ENCODE data around the gene CEP63.

The CEP63 gene

GRCh38 chr3:134494495-134494894 is 8.6 kb downstream of the CEP63 start:
- Histone ChIP-seq H2AFZ (ENCODE audit: low read depth, low read length) (no peak overlapping the region), H3K4me2 (ENCODE audit: low read length) (no peak overlapping the region), H3K79me2 (ENCODE audit: low read length) (peaks cover 76% of the 10 kb centered on the region), H4K20me1 (ENCODE audit: insufficient read depth, low read length) (peaks cover 40% of the 10 kb centered on the region; the same call in 1 of the 2 replicates), H3K27me3 (ENCODE audit: low read depth, low read length) (no peaks in the 10 kb centered on the region), H3K4me3 (ENCODE audit: low read length) (no peak overlapping the region), H3K9me3 (ENCODE audit: insufficient read depth, low read length) (no peaks in the 10 kb centered on the region), H3K9ac (ENCODE audit: low read length) (no peak overlapping the region), H3K4me1 (ENCODE audit: low read length) (peaks cover 7% of the 10 kb centered on the region), H3K36me3 (replicated peaks; ENCODE audit: low read depth, low read length) (peaks cover 22% of the 10 kb centered on the region), H3K27ac (ENCODE audit: low read length) (no peak overlapping the region)
- TF ChIP-seq CTCF (IDR thresholded peaks at IDR 0.05; ENCODE audit: low read depth, low read length) (no peak), EZH2phosphoT487 (IDR thresholded peaks at IDR 0.05; ENCODE audit: low read depth) (no peak)

GRCh38 chr3:134495980-134496379 is 10.1 kb downstream of the CEP63 start:
- no peak for TF ChIP-seq CTCF (IDR thresholded peaks at IDR 0.05; ENCODE audit: low read depth, low read length)
- no peak for TF ChIP-seq EZH2phosphoT487 (IDR thresholded peaks at IDR 0.05; ENCODE audit: low read depth)
- no peak overlapping the region for H3K9ac ChIP-seq (ENCODE audit: low read length)
- peaks cover 7% of the 10 kb centered on the region for H3K4me1 ChIP-seq (ENCODE audit: low read length)
- no peaks in the 10 kb centered on the region for H3K27me3 ChIP-seq (ENCODE audit: low read depth, low read length)
- peaks cover 36% of the 10 kb centered on the region; the same call in 1 of the 2 replicates for H4K20me1 ChIP-seq (ENCODE audit: insufficient read depth, low read length)
- H3K79me2 ChIP-seq (ENCODE audit: low read length) = peaks cover 74% of the 10 kb centered on the region
- no peak overlapping the region for H3K4me3 ChIP-seq (ENCODE audit: low read length)
- no peaks in the 10 kb centered on the region for H3K9me3 ChIP-seq (ENCODE audit: insufficient read depth, low read length)
- no peak overlapping the region for H3K4me2 ChIP-seq (ENCODE audit: low read length)
- H2AFZ ChIP-seq (ENCODE audit: low read depth, low read length) = no peak overlapping the region
- H3K36me3 ChIP-seq (replicated peaks; ENCODE audit: low read depth, low read length) = peaks cover 24% of the 10 kb centered on the region
- no peak overlapping the region for H3K27ac ChIP-seq (ENCODE audit: low read length)

GRCh38 chr3:134496471-134497071 is 10.7 kb downstream of the CEP63 start:
- H4K20me1 ChIP-seq (ENCODE audit: insufficient read depth, low read length) = peaks cover 30% of the 10 kb centered on the region; the same call in 1 of the 2 replicates
- peaks cover 7% of the 10 kb centered on the region for H3K4me1 ChIP-seq (ENCODE audit: low read length)
- no peaks in the 10 kb centered on the region for H3K9me3 ChIP-seq (ENCODE audit: insufficient read depth, low read length)
- H2AFZ ChIP-seq (ENCODE audit: low read depth, low read length) = no peak overlapping the region
- no peak overlapping the region for H3K4me3 ChIP-seq (ENCODE audit: low read length)
- no peaks in the 10 kb centered on the region for H3K27me3 ChIP-seq (ENCODE audit: low read depth, low read length)
- H3K79me2 ChIP-seq (ENCODE audit: low read length) = peaks cover 74% of the 10 kb centered on the region
- no peak overlapping the region for H3K4me2 ChIP-seq (ENCODE audit: low read length)
- TF ChIP-seq CTCF (IDR thresholded peaks at IDR 0.05; ENCODE audit: low read depth, low read length) = no peak
- TF ChIP-seq EZH2phosphoT487 (IDR thresholded peaks at IDR 0.05; ENCODE audit: low read depth) = no peak
- peaks cover 24% of the 10 kb centered on the region for H3K36me3 ChIP-seq (replicated peaks; ENCODE audit: low read depth, low read length)
- H3K27ac ChIP-seq (ENCODE audit: low read length) = no peak overlapping the region
- no peak overlapping the region for H3K9ac ChIP-seq (ENCODE audit: low read length)

- no peaks in the 10 kb centered on the region for H3K27me3 ChIP-seq (ENCODE audit: low read depth, low read length)
- TF ChIP-seq CTCF (IDR thresholded peaks at IDR 0.05; ENCODE audit: low read depth, low read length) (no peak), EZH2phosphoT487 (IDR thresholded peaks at IDR 0.05; ENCODE audit: low read depth) (no peak)
- H3K9ac ChIP-seq (ENCODE audit: low read length) = no peak overlapping the region
- peaks cover 8% of the 10 kb centered on the region; the same call in 1 of the 2 replicates for H4K20me1 ChIP-seq (ENCODE audit: insufficient read depth, low read length)
- no peaks in the 10 kb centered on the region for H3K4me1 ChIP-seq (ENCODE audit: low read length)
- peaks cover 76% of the 10 kb centered on the region for H3K79me2 ChIP-seq (ENCODE audit: low read length)
- H3K36me3 ChIP-seq (replicated peaks; ENCODE audit: low read depth, low read length) = peaks cover 43% of the 10 kb centered on the region
- H3K4me3 ChIP-seq (ENCODE audit: low read length) = no peak overlapping the region
- H3K27ac ChIP-seq (ENCODE audit: low read length) = no peak overlapping the region
- no peaks in the 10 kb centered on the region for H3K9me3 ChIP-seq (ENCODE audit: insufficient read depth, low read length)
- no peak overlapping the region for H2AFZ ChIP-seq (ENCODE audit: low read depth, low read length)
- H3K4me2 ChIP-seq (ENCODE audit: low read length) = no peak overlapping the region
Observed at GRCh38 chr3:134503266-134503665, 17.4 kb downstream of the CEP63 start.

Data from OCI-LY3 (cell line).